ENCODE results near the gene DOK4. TPM values are rescaled to one million over a fixed set of nuclear protein-coding genes. Genes with fewer than 3 reads are reported as not detected.

Gene DOK4
- total and polyA plus RNA-seq, 7 donors, result 3.9 to 147 (median 21.8) TPM

DNA sequence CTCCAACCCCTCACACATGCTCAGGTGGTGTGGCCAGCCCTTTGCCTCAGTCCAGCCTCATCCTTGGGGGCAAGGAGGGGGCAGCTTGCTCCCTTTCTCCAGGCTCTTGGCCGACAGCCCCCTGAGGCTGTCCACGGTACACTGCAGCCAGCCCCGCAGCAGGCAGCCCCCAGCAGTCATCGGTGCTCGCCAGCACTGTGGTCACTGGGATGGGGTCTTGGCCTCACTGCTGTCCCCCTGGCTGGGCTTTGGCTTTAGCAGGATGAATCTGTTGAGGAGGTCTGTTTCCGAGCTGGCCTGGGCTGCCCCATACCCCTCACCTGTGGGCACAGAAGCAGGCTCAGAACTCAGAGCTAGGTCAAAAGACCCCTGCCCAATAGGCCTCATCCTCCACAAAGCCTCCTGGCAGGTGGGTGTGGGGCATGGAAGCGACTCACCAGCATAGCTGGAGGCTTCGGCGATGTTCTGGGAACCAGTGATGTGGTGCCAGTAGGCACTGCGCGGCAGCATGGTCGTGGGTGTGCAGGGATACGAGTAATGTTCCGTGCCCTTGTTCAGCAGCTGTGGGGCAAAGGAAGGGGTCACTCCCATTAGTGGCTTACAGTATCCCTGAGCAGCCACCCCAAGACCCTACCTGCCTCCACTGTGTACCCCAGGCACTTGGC is 13.0 kb downstream of the DOK4 start:
- WGBS, 2 donors, result 91 to 93% methylated on average over 14 of the region's 14 CpGs
- H3K27ac ChIP-seq, result no peak overlapping the region
- peaks cover 29 to 65% (median 35%) of the 10 kb centered on the region in 4 donors for H3K36me3 ChIP-seq
- DNase-seq, result no peak
- no peaks in the 10 kb centered on the region for H3K9me3 ChIP-seq
- no peak overlapping the region for H3K4me3 ChIP-seq
- H3K27me3 ChIP-seq, result no peaks in the 10 kb centered on the region
- intact Hi-C loops (cut with DNase I), result no loop called here
- peaks cover 0 to 11% (median 10%) of the 10 kb centered on the region in 4 donors for H3K4me1 ChIP-seq
- TF ChIP-seq POLR2AphosphoS5 (IDR thresholded peaks at IDR 0.05) (no peak), POLR2A (IDR thresholded peaks at IDR 0.05) (no peak), EP300 (IDR thresholded peaks at IDR 0.05) (no peak)
- TF ChIP-seq, protein P1, sequence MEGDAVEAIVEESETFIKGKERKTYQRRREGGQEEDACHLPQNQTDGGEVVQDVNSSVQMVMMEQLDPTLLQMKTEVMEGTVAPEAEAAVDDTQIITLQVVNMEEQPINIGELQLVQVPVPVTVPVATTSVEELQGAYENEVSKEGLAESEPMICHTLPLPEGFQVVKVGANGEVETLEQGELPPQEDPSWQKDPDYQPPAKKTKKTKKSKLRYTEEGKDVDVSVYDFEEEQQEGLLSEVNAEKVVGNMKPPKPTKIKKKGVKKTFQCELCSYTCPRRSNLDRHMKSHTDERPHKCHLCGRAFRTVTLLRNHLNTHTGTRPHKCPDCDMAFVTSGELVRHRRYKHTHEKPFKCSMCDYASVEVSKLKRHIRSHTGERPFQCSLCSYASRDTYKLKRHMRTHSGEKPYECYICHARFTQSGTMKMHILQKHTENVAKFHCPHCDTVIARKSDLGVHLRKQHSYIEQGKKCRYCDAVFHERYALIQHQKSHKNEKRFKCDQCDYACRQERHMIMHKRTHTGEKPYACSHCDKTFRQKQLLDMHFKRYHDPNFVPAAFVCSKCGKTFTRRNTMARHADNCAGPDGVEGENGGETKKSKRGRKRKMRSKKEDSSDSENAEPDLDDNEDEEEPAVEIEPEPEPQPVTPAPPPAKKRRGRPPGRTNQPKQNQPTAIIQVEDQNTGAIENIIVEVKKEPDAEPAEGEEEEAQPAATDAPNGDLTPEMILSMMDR (IDR thresholded peaks at IDR 0.05), result no peak

GRCh38 chr16:57472665-57473060 is 13.6 kb downstream of the DOK4 start:
- H3K36me3 ChIP-seq, result peaks cover 33 to 72% (median 41%) of the 10 kb centered on the region in 4 donors
- intact Hi-C loops (cut with DNase I), result no loop called here
- 48 to 64% methylated on average over 4 of the region's 4 CpGs for WGBS, 2 donors
- H3K4me1 ChIP-seq, result peaks cover 0 to 11% (median 10%) of the 10 kb centered on the region in 4 donors
- H3K27ac ChIP-seq, result no peak overlapping the region
- TF ChIP-seq POLR2A (IDR thresholded peaks at IDR 0.05) (no peak), EP300 (IDR thresholded peaks at IDR 0.05) (no peak), POLR2AphosphoS5 (IDR thresholded peaks at IDR 0.05) (no peak)
- TF ChIP-seq, protein P1 (IDR thresholded peaks at IDR 0.05), result no peak
- H3K27me3 ChIP-seq, result no peaks in the 10 kb centered on the region
- no peak overlapping the region for H3K4me3 ChIP-seq
- DNase-seq, result no peak
- H3K9me3 ChIP-seq, result no peaks in the 10 kb centered on the region

GRCh38 chr16:57471852-57472664 is 14.2 kb downstream of the DOK4 start:
- H3K27ac ChIP-seq, result no peak overlapping the region
- H3K4me3 ChIP-seq, result no peak overlapping the region
- 33 to 63% methylated on average over 10 of the region's 10 CpGs for WGBS, 2 donors
- no peak for DNase-seq
- no peak for TF ChIP-seq POLR2AphosphoS5 (IDR thresholded peaks at IDR 0.05)
- no peak for TF ChIP-seq EP300 (IDR thresholded peaks at IDR 0.05)
- TF ChIP-seq, protein P1 (IDR thresholded peaks at IDR 0.05), result no peak
- TF ChIP-seq POLR2A (IDR thresholded peaks at IDR 0.05), result no peak
- peaks cover 0 to 11% (median 10%) of the 10 kb centered on the region in 4 donors for H3K4me1 ChIP-seq
- intact Hi-C loops (cut with DNase I), result no loop called here
- H3K27me3 ChIP-seq, result no peaks in the 10 kb centered on the region
- no peaks in the 10 kb centered on the region for H3K9me3 ChIP-seq
- peaks cover 33 to 78% (median 46%) of the 10 kb centered on the region in 4 donors for H3K36me3 ChIP-seq

- TF ChIP-seq, protein P1 (IDR thresholded peaks at IDR 0.05), result no peak
- TF ChIP-seq EP300 (IDR thresholded peaks at IDR 0.05), result no peak
- TF ChIP-seq POLR2A (IDR thresholded peaks at IDR 0.05), result no peak
- TF ChIP-seq POLR2AphosphoS5 (IDR thresholded peaks at IDR 0.05), result no peak
- intact Hi-C loops (cut with DNase I), result no loop called here
- peaks cover 38 to 86% (median 54%) of the 10 kb centered on the region in 4 donors for H3K36me3 ChIP-seq
Measured at GRCh38 chr16:57471209-57471608, 15.1 kb downstream of the DOK4 start.

More at GRCh38 chr16:57471209-57471608, 15.1 kb downstream of the DOK4 start:
- no peaks in the 10 kb centered on the region for H3K27me3 ChIP-seq
- 93 to 100% methylated on average over 1 of the region's 1 CpG for WGBS, 2 donors
- H3K9me3 ChIP-seq, result no peaks in the 10 kb centered on the region
- H3K27ac ChIP-seq, result peak overlapping the region in 2 of 4 donors; percentile 4 to 17
- H3K4me1 ChIP-seq, result peaks cover 0 to 11% (median 10%) of the 10 kb centered on the region in 4 donors
- no peak overlapping the region for H3K4me3 ChIP-seq
- no peak for DNase-seq
